GM10847 (cell line): Measurements from ENCODE around the gene TBX1.

ENCODE experiments used
- POLR2A ChIP-seq: IDR thresholded peaks from 2 replicates; pipeline ENCODE4 v1.6.1; 2011; ENCODE audit not compliant: insufficient read length; ENCODE audit errors: extremely low read depth

The TBX1 gene

DNA sequence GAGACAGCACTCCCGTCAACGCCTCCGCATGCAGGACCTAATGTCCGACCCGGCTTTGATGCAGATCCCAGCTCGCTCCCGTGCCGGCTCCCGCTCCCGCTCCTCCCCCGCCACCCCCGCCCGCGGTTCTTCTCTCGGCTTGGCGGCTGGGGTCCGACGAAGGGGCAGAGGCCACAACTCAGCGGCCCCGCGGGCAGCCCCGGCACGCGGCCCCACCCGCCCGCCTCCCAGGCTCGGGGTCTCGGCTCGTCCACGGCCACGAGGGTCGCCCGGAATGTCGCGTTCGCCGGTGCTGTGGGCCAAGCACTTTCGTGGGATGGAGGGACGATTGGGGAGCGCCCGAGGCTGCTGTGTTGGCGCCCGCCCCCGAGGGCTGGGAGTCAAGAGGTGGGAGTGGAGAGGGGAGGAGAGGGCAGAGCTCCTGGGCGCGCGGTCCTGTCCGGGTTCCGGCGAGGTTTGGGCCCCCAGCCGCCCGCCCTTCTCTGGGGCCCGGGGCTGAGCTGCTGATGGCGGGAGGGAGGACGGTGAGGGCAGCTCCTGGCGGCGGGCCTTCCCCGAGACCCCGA is 5.3 kb upstream of the TBX1 start:
- TF ChIP-seq POLR2A, result no peak

DNA sequence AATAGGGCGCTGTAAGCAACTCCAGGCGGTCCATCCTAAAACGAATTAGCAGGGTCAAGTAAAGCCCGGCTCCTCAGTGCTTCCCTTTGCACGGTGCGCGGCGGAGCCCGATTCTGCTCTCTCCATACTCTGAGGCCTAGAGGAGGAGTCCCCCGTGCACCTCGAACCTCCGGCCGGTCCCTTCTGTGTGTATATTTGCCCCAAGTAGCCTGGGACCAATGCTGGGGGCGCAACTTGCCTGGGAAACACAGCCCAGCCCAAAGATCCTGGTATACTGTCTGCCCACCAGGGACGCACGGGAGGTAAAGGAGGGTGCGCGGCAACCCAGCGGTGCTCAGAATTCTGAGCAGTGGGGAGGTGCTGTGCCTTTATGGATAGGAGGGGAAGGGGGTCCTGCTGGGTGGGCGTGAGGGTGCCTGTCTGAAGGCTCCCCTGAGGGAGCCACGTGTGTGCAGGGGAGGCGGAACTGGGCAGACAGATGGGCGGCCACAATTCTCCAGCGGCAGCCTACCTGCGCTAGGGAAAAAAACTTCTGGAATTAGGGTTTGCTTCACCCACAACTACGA is 4.8 kb upstream of the TBX1 start:
- TF ChIP-seq POLR2A, result no peak

DNA sequence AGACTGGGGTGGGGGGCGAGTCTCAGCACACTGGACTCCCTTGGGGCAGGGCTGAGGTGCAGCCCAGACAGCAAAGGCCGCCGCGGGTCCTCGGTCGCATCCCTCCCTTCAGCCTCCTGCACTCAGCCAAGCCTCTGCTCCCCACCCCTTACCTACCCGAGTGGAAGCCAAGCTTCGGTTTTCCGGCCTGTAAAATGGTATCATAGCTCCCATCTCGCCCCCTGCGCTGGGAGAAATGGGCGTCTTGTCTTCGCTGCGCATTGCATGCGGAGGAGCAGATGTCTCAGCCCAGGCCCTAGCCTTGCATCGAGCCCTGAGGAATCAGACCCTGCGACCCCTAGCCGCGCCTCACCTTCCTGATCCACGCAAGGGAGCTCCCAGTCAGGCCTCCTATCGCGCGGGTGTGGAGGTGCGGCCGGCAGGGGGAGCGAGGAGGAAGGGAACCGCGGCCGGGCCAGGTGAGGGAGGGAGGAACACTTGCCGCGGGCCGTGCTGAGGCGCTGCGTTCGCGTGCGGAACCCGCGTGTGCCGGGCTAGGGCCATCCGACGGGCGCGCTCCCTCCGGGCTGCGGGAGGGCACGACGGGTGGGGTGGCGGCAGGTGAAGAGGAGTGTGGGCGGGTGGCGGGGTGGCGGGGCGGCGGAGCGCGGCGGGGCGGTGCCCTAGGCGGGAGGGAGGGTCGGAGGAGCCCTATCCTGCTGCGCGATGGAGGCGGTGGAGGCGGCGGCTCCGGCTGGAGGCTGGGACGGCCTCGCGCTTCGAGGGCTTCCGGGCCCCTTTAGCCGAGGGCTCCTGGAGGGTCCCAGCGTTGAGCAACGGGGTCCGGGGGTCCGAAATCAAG is 4.1 kb upstream of the TBX1 start:
- TF ChIP-seq POLR2A, result no peak

DNA sequence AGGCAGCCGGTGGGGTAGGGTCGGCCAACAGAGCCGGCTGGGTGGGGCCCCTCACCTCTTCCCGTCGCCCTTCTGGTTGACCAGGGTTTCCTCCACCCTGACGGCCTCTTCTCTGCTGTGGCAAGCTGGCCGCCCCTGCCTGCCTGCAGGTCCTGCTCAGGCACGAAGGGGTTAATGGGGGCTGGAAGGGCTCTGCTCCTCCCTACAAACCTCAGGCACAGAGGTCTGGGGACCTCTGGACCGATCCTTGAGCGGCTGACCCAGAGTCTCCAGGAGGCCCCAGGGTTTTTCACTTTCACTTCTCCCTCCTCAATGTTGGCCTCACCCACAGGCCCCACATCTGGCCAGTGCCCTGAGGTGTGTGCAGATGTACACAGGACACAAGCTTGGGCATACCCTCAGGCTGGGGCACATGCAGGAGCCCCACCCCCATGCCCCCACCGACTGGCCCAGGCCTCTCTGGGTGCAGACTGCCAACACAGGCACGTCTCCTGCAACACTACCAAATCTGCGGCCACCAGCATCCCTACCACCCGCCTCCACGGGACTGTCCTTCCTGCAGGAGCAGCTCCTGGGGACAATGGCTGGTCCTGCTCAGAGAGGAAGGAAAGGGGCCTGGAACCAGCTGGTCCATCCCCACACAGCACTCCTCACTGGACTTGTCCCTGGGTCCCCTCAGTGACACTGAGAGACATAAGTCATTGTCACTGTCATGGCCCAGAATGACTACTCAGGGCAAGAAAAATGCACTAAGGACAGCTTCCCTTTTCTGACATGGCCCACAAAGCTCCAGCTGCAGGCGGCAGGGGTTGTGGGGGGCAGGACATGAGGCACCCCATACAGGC is 3.2 kb upstream of the TBX1 start:
- no peak for TF ChIP-seq POLR2A

DNA sequence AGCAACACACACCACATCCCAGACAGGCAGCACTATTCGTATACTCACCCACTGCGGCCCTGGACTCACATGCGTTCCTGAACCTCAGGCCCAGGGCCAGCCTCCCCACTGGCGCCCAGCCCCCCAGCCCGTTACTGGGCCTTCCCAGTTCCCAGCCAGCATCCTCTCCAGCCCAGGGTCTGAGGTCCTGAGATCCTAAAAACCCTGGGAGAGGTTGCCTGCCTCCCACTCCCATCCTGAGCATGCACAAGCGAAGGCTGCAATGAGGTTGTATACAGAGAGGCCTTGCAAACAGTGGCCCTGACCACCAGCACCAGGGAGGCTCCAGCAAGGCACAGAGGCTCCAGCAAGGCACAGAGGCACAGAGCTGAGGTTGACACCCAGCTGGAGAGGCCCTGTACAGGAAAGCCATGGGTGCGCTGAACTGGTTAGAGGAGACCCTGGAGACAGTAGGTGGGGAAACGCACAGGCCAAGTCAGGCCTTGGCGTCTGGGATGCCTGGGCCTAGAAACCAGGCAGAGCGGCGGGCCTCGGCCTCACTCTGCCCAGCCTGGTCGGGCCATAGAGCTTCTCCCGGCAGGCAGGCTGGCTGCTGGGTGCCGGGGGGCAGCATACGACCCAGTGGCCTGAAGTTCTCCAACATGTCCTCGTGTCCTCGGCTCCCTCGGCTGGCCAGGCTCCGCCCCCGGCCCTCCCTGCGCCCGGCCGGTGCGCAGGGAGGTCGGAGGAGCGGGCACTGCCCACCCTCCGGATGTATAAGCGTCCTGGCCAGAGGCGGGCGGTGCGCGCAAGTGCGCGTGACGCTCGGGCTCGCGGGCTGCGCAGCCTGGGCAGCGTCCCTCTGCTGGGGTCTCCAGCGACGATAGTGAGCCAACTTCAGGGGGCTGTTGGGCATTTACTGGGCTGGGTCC is 2.3 kb upstream of the TBX1 start:
- TF ChIP-seq POLR2A, result no peak

DNA sequence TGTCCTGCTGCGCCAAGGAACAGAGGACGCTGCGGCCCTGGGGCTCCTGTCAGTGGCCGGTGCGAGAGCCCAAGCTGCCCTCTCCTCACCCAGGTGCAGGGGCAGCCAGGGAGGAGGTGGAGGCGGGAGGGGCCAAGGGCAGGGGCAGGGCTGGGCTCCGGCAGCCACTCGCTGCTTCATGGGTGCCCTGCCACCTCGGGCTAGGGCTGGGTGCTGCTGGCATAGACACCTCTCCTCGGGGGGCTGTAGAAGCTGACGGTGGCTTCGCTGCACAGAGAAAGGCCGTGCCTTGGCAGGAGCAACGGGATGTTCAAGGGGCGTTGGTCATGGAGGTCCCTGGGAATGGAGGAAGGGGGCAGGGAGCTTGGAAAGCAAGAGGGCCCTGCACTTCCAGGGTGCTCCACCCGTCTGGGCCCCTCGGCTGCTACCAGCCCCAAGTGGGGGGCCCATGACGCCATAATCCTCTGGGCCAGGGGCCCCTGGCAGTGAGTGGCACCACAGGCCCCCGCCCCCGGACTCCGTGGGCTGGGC is 1.6 kb upstream of the TBX1 start:
- no peak for TF ChIP-seq POLR2A

DNA sequence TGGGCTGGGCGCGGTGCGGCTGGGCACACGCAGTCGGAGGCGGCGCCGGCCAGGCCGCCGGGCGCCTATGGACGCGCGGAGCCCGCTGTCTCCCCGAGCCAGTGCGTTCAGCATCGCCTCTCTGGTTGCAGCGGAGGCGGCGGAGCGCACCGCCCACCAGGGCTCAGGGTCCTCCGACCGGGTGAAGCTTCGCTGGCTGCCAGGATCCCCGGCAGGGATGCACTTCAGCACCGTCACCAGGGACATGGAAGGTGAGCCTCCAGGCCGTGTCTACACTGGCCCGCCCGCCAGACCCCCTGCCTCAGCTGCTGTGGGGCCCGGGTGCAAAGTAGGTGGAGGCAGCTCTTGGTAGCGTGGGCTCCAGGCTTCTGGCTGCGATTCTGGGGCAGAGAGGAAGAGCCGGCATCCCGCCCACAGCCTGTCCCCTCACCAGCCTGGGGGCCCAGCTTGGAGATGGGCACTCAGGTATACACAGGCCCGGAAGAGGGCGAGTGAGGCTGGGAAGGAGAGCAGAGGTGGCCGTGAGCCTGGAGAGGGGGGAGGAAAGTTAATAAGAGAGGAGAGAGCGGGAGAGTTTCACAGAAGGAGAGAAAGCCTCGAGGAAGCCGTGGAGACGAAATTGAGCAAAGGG is 1.0 kb upstream of the TBX1 start:
- TF ChIP-seq POLR2A, result no peak

DNA sequence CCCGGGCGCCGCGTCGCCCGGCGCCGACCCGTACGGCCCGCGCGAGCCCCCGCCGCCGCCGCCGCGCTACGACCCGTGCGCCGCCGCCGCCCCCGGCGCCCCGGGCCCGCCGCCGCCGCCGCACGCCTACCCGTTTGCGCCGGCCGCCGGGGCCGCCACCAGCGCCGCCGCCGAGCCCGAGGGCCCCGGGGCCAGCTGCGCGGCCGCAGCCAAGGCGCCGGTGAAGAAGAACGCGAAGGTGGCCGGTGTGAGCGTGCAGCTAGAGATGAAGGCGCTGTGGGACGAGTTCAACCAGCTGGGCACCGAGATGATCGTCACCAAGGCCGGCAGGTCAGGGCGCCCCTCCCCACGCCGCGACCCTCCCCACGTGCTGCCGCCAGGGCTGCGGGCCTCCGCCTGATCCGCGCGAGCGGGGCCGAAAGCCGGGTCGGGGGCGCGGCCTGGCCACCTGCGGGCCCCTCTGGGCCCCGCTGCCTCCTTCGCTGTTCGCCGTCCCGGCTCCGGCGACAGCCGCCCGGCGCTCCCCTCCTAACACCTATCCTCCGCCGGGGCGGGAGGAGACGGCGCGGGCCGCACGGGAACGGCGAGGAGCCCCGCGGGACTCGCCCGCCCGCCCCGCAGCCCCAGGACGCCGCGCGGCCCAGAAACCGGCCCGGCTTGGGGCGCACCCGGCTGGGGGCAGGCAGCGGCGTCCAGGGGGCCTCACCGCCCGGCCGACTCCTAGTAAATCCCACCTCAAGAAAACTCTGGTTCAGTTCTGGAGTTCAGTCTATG is 560 bp downstream of the TBX1 start:
- TF ChIP-seq POLR2A, result no peak

DNA sequence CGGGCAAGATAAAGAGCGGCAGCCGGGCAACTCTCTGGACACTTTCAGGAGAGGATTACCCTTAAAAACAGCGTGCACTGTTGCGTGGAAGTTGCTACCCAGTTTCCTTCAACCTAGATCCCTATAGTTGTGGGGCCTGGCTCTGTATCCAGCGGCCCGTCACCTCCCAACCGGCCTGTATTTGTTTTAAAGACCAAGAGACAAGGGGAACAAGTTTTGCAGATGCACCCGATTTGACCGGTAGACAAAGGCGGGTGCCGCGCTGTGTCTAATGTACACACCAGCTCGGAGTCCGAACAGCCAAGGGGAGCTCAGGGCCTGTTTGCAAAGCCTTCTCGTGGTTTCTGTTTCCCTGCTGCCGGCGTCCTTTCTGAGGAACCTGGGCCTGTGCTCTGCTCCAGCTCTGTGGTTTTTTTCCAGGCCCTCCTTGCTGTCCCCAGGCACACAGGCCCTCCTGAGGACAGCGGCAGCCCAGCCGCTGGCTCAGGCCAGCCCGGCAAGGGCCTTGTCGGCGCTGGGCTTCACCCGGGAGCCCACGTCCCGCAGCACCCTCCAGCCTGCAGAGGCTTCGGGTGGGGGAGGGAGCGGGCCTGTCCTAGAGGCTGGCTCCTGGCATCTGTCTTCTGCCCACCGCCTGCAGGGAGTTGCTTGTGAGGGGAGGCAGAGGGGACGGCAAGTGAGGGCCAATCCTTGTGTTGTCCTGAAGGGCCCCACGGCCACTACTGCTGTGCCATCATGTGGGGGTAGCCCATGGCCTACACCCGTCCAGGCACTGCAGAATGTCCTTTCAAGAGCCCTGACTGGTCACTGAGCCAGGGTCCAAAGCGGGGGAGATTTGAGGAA is 1.4 kb downstream of the TBX1 start:
- TF ChIP-seq POLR2A, result no peak

DNA sequence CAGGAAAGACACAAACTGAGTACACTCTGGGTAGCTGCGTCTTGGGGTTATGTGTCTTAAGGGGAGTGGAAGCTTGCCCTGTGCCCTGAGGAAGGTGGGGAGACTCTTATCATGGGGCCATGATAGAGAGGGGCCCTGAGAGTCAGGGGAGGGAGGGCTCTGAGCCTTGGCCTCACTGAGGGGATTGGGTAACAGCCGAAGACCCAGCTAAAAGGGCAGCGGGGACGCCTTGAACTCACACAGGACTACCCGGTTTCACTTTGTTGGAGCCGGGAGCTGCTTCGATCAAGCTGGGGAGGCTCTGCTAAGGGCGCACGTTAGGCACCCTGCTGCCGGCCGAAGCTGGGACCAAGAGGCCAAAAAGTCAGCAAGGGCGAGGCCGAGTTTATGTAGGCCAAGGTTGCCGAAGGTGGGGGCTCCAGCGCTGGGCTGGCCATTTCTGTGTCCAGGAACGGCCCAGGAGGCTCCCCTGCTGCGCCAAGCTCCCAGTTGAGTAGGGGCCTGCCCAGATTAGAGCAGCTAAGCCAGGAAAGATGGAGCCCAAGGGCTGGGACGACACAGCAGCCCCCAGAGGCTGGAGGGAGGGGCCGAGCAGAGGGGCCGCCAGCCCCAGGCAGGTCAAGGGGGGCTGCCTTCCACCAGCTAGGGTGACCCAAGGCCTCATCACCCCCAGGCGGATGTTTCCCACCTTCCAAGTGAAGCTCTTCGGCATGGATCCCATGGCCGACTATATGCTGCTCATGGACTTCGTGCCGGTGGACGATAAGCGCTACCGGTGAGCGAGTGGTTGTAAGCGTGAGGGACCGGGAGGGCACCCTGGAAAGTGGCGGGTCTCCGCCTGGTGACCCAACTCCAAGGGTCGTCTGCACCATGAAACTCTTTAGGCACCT is 2.2 kb downstream of the TBX1 start:
- no peak for TF ChIP-seq POLR2A
